ENCODE data around the gene STN1. TPM values are rescaled to one million over a fixed set of nuclear protein-coding genes. Genes with fewer than 3 reads are reported as not detected.

Gene STN1
- total RNA-seq, 1 experiment from 2014 or later = 28.9 TPM

- H3K4me1 ChIP-seq (ENCODE audit: control insufficient read depth, insufficient read depth, low read length) = no peaks in the 10 kb centered on the region
- ChIA-PET CTCF (interaction anchor here (0.6 kb wide), 1 partner anchor 14 kb away, joined by 3 read pairs; no protein-coding TSS in a partner anchor), POLR2A (interaction anchor here (0.6 kb wide), 1 partner anchor 74 kb away, joined by 3 read pairs; no protein-coding TSS in a partner anchor)
- H3K27me3 ChIP-seq (ENCODE audit: control insufficient read depth, insufficient read depth, low read length) = no peaks in the 10 kb centered on the region
- TF ChIP-seq, protein P1, sequence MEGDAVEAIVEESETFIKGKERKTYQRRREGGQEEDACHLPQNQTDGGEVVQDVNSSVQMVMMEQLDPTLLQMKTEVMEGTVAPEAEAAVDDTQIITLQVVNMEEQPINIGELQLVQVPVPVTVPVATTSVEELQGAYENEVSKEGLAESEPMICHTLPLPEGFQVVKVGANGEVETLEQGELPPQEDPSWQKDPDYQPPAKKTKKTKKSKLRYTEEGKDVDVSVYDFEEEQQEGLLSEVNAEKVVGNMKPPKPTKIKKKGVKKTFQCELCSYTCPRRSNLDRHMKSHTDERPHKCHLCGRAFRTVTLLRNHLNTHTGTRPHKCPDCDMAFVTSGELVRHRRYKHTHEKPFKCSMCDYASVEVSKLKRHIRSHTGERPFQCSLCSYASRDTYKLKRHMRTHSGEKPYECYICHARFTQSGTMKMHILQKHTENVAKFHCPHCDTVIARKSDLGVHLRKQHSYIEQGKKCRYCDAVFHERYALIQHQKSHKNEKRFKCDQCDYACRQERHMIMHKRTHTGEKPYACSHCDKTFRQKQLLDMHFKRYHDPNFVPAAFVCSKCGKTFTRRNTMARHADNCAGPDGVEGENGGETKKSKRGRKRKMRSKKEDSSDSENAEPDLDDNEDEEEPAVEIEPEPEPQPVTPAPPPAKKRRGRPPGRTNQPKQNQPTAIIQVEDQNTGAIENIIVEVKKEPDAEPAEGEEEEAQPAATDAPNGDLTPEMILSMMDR (IDR thresholded peaks at IDR 0.05) = no peak
- TF ChIP-seq, protein P2, sequence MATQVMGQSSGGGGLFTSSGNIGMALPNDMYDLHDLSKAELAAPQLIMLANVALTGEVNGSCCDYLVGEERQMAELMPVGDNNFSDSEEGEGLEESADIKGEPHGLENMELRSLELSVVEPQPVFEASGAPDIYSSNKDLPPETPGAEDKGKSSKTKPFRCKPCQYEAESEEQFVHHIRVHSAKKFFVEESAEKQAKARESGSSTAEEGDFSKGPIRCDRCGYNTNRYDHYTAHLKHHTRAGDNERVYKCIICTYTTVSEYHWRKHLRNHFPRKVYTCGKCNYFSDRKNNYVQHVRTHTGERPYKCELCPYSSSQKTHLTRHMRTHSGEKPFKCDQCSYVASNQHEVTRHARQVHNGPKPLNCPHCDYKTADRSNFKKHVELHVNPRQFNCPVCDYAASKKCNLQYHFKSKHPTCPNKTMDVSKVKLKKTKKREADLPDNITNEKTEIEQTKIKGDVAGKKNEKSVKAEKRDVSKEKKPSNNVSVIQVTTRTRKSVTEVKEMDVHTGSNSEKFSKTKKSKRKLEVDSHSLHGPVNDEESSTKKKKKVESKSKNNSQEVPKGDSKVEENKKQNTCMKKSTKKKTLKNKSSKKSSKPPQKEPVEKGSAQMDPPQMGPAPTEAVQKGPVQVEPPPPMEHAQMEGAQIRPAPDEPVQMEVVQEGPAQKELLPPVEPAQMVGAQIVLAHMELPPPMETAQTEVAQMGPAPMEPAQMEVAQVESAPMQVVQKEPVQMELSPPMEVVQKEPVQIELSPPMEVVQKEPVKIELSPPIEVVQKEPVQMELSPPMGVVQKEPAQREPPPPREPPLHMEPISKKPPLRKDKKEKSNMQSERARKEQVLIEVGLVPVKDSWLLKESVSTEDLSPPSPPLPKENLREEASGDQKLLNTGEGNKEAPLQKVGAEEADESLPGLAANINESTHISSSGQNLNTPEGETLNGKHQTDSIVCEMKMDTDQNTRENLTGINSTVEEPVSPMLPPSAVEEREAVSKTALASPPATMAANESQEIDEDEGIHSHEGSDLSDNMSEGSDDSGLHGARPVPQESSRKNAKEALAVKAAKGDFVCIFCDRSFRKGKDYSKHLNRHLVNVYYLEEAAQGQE (IDR thresholded peaks at IDR 0.05; ENCODE audit: insufficient read depth in 1 of 2, low read depth in 2 of 2, low read length in 1 of 2) = no peak
- TF ChIP-seq POLR2AphosphoS5 (IDR thresholded peaks at IDR 0.05; ENCODE audit: low read depth, low read length) (no peak), TCF7L2 (IDR thresholded peaks at IDR 0.05; ENCODE audit: low read depth, low read length) (no peak), SIN3A (IDR thresholded peaks at IDR 0.05; ENCODE audit: borderline replicate concordance, insufficient read depth, low read depth, low read length) (no peak)
- DNase-seq (ENCODE audit: low read depth, low spot score) (no peak), ATAC-seq (no peak)
- no peak overlapping the region for H3K4me3 ChIP-seq (ENCODE audit: low read depth in 2 of 2, low read length in 2 of 2)
- no peak overlapping the region for H3K27ac ChIP-seq (ENCODE audit: low read length)
- H3K36me3 ChIP-seq (ENCODE audit: control insufficient read depth, insufficient read depth, low read length) = no peaks in the 10 kb centered on the region
- intact Hi-C loops (cut with micrococcal nuclease; ENCODE audit: unreplicated experiment) = no loop called here
- peaks cover 7% of the 10 kb centered on the region; the same call in 1 of the 2 replicates for H3K9me3 ChIP-seq (ENCODE audit: control insufficient read depth, insufficient read depth, low read depth, low read length)
- no TSS peak for BruUV-seq (replicated peaks)
- in situ Hi-C loops (cut with HindIII; ENCODE audit: low pct_unique_long_range_greater_than_20kb, low sequenced_read_pairs) = no loop called here
Observed at GRCh38 chr10:103833731-103834365, 84.1 kb downstream of the STN1 start.

- no TSS peak for BruUV-seq (replicated peaks)
- POLR2A ChIA-PET = interaction anchor here (0.6 kb wide), 1 partner anchor 133 kb away, joined by 10 read pairs; no protein-coding TSS in a partner anchor
- intact Hi-C loops (cut with micrococcal nuclease; ENCODE audit: unreplicated experiment) = no loop called here
- in situ Hi-C loops (cut with HindIII; ENCODE audit: low pct_unique_long_range_greater_than_20kb, low sequenced_read_pairs) = no loop called here
- Histone ChIP-seq H3K27me3 (ENCODE audit: control insufficient read depth, insufficient read depth, low read length) (no peaks in the 10 kb centered on the region), H3K4me3 (ENCODE audit: low read depth in 2 of 2, low read length in 2 of 2) (no peak overlapping the region), H3K36me3 (ENCODE audit: control insufficient read depth, insufficient read depth, low read length) (no peaks in the 10 kb centered on the region), H3K27ac (ENCODE audit: low read length) (no peak overlapping the region), H3K4me1 (ENCODE audit: control insufficient read depth, insufficient read depth, low read length) (0 out of 2 replicates have a peak, but pooled peaks cover 4% of the 10 kb centered on the region), H3K9me3 (ENCODE audit: control insufficient read depth, insufficient read depth, low read depth, low read length) (peaks cover 7% of the 10 kb centered on the region; the same call in 1 of the 2 replicates)
- no peak for TF ChIP-seq SIN3A (IDR thresholded peaks at IDR 0.05; ENCODE audit: borderline replicate concordance, insufficient read depth, low read depth, low read length)
- no peak for TF ChIP-seq TCF7L2 (IDR thresholded peaks at IDR 0.05; ENCODE audit: low read depth, low read length)
- TF ChIP-seq, protein P2 (IDR thresholded peaks at IDR 0.05; ENCODE audit: insufficient read depth in 1 of 2, low read depth in 2 of 2, low read length in 1 of 2) = no peak
- TF ChIP-seq, protein P1 (IDR thresholded peaks at IDR 0.05) = no peak
- no peak for TF ChIP-seq POLR2AphosphoS5 (IDR thresholded peaks at IDR 0.05; ENCODE audit: low read depth, low read length)
- CTCF ChIA-PET = interaction anchor here (0.6 kb wide), 1 partner anchor 62 kb away, joined by 3 read pairs; no protein-coding TSS in a partner anchor
- ATAC-seq (no peak), DNase-seq (ENCODE audit: low read depth, low spot score) (no peak)
Observed at GRCh38 chr10:103832806-103833205, 85.2 kb downstream of the STN1 start.
